GM12875 (cell line): ENCODE measurements around the gene TSEN2.
"Not testable (repeated sequence)": the region's sequence is repeated elsewhere in the genome, so short reads cannot be mapped to it uniquely, and the experiment has no call there.

Experiments used
- H3K4me3 ChIP-seq: one replicate; pipeline ENCODE4 v1.5.1; 2011; ENCODE audit warnings: low read depth, low read length, control low read depth
- TF ChIP-seq, protein P1 (sequence below): IDR thresholded peaks from 2 replicates; pipeline ENCODE4 v1.5.1; 2011; ENCODE audit warnings: low read depth, mild to moderate bottlenecking, control low read depth, inconsistent platforms, low read length, moderate library complexity, borderline replicate concordance; ENCODE audit not compliant: insufficient read depth

TSEN2 gene

DNA sequence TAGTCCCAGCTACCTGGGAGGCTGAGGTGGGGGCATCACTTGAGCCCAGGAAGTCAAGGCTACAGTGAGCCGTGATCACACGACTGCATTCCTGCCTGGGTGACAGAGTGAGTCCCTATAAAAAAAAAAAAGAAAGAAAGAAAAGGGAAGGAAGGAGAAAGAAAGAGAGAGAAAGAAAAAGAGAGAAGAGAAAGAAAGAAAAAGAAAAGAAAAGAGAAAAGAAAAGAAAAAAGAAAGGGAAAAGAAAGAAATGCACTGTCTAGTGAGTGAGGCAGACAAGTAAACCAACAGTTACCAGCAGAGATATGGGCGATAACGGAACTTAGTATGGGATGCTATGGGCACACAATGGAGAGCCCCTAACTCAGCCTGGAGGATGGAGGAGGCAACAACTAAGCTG, 37.2 kb upstream of the TSEN2 start:
- TF ChIP-seq, protein P1, sequence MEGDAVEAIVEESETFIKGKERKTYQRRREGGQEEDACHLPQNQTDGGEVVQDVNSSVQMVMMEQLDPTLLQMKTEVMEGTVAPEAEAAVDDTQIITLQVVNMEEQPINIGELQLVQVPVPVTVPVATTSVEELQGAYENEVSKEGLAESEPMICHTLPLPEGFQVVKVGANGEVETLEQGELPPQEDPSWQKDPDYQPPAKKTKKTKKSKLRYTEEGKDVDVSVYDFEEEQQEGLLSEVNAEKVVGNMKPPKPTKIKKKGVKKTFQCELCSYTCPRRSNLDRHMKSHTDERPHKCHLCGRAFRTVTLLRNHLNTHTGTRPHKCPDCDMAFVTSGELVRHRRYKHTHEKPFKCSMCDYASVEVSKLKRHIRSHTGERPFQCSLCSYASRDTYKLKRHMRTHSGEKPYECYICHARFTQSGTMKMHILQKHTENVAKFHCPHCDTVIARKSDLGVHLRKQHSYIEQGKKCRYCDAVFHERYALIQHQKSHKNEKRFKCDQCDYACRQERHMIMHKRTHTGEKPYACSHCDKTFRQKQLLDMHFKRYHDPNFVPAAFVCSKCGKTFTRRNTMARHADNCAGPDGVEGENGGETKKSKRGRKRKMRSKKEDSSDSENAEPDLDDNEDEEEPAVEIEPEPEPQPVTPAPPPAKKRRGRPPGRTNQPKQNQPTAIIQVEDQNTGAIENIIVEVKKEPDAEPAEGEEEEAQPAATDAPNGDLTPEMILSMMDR, result no peak
- no peak overlapping the region for H3K4me3 ChIP-seq

DNA sequence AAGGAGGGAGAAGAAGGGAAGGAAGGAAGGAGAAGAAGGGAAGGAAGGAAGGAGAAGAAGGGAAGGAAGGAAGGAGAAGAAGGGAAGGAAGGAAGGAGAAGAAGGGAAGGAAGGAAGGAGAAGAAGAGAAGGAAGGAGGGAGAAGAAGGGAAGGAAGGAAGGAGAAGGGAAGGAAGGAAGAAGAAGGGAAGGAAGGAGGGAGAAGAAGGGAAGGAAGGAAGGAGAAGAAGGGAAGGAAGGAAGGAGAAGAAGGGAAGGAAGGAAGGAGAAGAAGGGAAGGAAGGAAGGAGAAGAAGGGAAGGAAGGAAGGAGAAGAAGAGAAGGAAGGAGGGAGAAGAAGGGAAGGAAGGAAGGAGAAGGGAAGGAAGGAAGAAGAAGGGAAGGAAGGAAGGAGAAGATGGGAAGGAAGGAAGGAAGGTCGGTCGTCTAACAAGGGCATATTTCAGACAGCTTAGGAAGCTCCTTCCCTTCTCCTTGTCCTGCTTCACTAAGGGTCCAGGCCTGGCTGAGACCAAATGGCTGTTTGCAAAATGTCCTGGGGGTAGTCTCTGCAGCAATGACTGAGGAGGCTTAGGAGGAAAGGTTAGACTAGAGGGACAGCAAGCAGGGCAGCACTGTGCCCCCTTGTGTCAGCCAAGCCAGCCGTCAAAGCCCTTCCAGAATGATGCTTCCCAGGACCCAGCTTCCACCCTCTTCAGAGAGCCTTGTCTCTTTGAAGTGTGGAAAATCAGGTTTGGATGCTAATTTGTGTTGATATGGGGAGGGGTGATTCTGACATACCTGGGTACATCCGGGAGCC, 35.7 kb upstream of the TSEN2 start:
- not testable (repeated sequence) for H3K4me3 ChIP-seq

DNA sequence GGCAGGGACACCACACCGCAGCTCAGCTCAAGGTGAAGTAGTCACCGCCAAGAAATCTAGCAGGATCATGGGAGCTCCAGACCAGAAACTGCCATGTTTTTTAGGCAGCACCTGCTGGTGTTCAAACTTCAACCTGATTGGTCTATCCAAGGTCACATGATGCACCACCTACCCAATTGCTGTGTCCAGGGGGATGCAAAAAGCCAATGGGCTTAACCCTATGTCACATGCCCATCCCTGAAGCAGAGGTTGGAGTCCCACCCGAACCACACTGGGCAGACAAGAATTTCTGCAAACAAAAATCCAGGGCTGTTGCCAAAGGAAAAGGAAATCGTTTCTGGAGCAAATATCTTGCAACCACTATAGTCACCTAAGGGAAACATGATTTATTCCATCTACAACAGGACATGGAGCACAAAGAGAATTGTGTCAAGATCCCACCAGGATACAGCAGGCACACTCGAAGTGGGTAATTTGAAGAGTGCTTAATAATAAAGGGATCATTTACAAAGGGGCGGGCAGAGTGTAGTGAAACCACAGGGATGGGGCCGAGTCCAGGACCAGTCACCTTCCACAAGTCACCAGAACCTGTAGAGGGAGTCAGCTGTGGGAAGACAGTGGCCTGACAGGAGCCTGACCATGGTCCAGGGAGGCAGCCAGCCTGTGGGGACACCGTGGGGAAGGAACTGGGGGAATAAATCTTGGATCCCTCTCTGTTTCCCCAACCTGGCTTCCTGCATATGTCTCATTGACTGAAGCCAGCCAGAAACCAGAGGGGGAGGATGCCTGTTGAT, 34.2 kb upstream of the TSEN2 start:
- TF ChIP-seq, protein P1, result no peak

DNA sequence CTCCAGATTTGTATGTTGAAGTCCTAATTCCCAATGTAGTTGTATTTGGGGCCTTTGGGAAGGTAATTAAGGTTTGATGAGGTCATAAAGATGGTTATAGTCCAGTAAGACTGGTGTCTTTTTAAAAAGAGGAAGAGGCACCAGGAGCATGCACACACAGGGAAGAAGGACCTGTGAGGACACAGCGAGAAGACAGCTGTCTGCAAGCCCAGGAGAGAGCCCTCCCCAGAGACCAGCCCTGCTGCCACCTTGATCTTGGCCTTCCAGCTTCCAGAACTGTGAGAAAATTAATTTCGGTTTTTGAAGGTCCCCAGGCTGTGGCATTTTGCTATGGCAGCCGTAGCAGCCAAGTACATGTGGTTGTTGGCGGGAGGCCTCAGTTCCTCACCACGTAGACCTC, 32.8 kb upstream of the TSEN2 start:
- H3K4me3 ChIP-seq, result no peak overlapping the region
- TF ChIP-seq, protein P1, result no peak

More for the DNA sequence above, 34.2 kb upstream of the TSEN2 start:
- no peak overlapping the region for H3K4me3 ChIP-seq

DNA sequence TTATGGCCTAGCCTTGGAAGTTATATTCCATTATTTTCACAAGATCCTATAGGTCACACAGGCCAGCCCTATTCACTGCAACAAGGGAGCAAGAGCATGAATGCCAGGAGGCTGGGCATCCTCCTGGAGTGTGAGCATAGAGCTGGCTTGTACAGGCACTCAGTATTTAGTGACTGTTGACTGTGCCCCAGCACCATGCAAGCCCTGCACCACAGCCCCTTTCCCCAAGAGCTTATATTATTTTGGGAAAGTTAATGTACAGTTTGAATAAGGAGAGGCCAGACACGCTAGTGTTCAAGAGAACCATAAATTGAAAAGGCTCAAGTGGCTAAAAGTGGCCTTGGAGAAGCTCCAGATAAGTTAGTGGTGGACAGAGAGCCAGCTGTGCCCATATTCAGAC, 32.3 kb upstream of the TSEN2 start:
- TF ChIP-seq, protein P1, result no peak
- no peak overlapping the region for H3K4me3 ChIP-seq

DNA sequence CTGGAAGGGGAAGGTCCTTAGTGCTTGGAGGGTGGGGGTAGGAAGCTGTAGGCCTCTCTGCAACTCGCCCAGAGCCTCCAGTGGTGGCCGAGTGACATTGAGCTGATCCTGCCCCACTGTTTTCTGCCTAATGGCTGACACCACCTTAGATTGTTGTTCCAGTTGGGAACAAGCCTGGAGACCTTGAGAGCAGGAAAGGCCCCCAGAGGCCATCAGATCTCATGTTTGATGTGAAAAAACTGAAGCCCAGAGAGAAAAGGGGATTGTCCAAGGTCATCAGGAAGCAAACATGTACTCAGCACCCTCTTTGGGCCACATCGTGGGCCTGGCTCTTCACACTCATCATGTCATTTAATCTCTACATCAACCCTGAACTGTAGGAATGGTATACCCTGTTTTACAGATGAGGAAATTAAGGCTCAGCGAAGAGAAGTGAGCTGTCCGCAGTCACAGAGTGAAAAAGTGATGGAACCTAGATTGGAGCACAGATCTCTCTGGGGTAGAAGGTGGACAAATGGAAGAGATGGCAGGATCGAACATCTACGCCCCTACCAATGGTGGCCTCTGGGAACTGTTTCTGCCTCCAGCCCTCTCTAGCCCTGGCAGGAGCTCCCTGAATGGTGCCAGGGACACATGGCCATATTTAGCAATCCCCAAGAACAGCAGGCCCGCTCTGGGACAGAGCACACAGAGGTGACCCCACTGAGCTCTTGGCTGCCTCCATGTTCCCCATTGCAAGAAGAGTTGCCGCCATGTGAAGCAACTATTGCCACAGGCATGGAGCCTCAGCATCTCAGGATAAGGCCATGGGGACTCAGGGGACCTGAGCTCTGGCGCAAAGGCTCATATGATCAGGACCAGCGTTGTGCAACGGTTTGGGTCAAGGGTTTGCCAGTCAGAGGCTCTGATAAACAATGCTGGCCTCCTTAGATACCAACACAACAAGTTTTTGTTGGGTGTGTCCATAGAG, 31.6 kb upstream of the TSEN2 start:
- TF ChIP-seq, protein P1, result no peak
- H3K4me3 ChIP-seq, result no peak overlapping the region
